ENCODE results near the gene TMEM184B.

TMEM184B gene

DNA sequence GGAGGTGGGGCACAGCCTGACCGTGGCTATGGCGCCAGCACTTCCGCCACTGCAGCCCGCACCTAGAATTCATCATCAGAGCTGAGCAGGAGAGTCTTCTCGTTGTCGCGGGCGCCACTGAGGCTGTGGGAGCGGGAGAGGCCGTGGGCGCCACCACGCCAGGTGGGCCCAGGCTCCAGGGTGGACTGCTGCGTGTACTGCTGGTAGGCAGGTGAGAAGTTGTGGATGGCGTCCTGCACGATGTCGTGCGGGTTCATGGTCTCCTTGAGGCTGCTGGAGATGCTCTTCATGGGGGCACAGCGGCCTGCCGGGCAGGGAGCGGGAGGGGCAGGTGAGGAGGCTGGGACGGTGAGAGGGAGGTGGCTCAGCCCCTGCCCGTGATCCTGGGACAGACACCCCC lies 51.4 kb downstream of the TMEM184B start:
- no peak for DNase-seq

DNA sequence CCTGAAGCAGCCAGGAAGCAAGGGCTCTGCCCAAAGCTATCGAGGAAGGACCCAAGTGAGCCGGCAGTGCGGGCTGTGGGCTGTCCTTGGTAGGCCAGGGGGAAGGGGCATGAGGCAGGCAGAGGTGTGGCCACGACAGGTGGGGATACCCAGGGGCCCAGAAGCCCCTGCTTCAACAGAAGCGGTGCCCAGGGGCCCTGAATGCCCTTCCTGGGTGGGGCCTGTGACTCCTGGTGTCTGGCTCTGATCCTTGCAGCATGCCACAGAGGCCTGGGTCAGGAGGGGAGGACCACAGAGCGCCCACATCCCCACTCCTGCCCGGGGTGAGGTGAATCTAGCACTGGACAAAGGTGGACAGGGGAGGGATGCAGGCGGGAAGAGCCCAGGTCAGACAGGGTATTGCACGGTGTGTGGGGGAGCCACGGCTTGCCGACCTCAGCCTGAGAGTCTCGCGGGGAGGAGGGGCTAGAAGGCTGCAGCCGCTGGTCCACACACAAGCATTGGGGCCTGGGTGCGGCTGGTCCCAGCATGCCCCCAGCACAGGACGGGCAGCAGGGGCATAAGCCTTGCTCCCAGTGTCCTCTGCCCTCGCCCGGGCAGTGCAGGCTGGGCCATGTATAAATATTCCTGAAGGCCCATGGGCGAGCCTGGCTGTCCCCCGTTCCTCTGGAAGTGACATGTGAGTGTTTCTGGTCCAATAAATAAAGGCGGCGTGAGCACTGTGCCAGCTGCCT lies 52.0 kb downstream of the TMEM184B start:
- DNase-seq, result no peak

DNA sequence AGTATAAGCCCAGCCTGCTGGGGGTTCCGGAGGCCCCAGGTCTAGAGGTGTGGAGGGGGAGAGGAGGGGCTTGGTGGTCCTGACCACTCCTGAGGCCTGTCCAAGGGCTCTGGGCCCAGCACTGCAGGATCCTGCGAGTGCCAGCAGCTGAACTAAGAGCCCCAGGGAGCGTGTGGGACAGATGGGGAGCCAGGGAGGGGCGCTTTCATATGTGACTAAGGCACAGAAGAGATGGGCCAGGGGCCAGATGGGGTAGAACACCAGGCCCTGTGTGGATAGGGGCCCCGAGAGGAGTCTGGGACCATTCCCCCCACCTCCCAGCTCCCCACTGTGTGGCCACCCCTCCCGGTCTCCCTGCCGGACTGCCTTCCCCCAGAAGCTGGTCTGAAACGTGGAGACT lies 52.6 kb downstream of the TMEM184B start:
- DNase-seq, result no peak

DNA sequence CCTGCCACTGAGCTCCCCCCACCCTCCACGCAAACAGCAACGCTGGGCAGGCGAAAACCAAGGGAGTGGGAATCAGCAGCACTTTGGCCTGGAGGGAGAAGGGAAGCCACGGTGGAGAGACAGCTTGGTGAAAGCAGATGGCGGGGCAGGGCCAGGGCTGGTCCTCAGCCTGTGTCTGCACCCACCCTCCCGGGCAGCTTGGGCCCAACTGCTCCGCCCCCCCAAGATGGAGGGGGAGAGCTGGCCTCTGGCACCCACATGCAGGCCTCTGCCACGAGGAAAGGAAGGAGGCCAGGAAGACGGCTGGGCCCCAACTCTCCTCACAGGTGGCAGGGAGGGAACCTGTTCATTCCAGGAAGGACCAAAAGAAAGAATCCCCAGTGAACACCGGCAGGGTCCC lies 53.2 kb downstream of the TMEM184B start:
- DNase-seq, result no peak

DNA sequence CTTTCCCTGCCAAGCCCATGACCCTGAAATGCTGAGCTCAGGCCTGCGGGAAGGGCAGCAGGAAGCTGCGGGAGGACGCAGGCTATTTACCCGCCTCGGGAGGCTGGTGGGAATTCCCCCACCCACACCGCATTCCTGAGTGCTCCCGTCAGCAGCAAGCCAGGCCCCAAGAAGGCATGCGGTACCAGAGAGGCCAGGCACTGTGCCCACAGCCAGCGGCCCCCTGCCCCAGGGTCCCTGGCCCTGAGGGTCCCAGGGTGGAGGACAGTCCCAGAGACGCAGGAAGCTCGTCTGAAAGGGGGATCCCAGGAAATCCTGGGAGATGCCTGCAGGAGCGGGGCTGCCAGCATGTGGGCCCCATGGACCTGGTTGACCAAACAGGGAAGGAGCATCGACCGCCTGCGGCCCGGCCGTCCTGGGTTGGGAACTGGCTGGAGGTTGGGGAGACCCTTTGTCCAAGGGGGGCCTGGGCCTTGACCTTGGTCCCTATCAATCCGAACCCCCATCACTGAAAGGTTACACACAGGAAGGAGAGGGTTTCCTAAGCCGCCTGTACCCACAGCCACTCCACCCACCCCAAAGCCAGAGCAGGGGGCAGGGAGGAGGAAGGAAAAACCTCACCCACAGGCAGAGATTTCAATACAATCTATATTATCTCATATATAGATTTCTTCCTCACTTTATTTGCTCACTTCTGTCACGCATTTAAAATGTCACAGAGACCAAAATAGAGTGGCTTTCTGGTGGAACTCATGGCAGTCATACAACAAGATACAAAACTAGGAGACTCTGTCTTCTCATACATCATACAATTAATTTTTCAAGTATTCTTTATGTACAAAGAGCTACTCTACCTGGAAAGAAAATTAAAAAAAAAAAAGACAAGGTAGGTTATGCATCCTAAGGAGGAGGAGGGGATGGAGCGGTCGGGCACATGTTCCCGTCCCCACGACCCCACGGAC lies 53.9 kb downstream of the TMEM184B start:
- DNase-seq, result no peak

DNA sequence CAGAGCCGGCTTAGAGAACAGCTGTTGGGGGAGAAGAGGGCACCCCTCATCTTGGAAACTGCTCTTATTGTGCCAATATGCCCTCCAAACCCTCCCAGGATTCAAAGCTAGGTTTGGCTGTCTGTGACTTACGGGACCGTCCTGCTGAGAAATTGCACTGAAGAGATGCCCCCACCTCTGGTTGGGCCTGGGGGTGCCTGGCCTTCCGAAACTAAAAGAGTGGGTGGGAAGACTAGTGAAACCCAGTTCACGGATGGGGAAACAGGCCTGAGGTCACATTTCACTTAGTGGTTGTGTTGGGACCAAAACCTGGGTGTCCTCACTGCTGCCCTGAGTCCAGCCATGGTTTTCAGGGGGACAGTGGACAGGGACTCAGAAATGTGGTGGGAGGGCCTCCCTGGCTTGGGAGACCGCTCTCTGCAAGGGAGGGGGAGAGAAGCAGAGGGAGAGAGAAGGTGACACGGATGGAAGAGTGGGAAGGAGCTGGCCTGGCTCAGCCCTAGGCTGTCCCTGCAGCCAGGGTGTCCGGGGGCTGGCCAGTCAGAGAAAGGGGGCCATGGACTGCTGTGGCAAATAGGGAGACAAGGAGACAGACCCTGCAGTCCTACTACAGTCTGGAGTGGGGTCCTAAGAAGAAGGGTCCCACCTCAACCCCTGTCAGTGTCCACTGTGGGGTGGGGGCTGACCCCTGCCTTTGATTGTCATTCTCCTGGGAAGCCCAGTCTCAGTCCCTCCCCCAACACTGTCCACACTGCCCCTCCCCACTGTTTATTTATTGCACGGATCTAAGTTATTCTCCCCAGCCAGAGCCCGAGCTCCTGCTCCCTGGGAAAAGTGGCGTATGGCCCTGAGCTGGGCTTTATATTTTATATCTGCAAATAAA lies 57.4 kb downstream of the TMEM184B start:
- no peak for DNase-seq

DNA sequence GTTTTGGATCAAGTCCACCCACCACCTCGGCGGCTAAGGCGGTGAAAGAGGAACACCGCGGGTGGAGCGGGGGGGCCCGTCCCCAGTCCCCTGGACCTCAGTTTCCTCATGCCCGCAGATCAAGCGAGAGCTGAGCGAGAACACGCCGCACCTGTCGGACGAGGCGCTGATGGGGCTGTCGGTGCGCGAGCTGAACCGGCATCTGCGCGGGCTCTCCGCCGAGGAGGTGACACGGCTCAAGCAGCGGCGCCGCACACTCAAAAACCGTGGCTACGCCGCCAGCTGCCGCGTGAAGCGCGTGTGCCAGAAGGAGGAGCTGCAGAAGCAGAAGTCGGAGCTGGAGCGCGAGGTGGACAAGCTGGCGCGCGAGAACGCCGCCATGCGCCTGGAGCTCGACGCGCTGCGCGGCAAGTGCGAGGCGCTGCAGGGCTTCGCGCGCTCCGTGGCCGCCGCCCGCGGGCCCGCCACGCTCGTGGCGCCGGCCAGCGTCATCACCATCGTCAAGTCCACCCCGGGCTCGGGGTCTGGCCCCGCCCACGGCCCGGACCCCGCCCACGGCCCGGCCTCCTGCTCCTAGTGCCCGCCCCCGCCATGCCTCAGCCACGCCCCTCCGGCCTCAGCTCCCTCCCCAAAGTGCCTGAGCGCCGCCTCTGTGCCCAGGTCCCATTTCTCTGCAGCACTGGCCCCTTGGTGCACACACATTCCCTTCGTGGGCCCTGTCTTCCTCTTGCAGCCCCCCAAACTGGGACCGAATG lies 58.3 kb downstream of the TMEM184B start:
- no peak for DNase-seq

DNA sequence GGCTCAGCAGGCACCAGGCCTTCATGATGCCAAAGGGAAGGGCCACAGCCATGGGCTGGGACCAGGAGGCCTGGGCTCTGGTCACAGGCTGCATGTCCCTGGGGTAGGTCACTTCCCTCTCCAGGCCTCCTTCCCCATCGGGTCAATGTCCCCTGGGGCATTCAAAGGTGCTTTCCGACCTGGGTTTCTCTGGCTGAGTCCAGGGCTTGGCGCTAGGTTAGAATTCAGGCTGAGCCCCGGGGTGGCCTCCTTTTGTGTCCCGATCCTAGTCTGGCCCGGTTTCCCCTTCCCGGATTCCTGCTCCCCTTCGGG lies 58.9 kb downstream of the TMEM184B start:
- no peak for DNase-seq

DNA sequence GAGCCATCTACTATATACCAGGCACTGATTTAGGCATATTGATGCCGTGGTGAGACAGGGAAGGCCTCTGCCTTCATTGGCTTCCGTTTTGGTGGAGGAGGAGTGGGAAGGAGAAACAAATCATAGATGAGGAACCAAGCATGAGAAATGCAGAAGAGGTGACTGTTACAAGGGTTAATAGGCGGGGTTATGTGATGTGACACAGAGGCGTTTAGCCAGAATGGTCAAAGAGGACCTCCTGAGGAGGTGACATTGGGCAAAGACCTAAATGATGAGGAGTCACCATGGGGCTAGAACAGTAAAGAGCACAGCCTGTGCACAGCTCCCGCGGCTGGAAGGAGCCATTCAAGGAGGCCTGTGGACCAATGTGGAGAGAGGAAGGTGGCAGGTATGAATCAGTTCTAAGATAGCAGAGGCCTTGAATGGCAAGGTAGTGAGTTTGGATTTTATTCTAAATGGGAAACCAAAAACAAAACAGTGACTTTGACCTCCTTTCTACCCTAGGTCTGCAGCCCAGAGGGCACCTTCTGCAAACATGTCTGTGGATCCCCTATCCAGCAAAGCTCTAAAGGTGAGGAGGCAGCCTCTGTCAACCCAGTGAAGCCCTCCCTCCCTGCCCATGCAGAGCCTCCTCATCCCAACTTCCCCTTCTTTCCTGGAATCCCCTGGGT lies 59.4 kb downstream of the TMEM184B start:
- DNase-seq, result no peak

DNA sequence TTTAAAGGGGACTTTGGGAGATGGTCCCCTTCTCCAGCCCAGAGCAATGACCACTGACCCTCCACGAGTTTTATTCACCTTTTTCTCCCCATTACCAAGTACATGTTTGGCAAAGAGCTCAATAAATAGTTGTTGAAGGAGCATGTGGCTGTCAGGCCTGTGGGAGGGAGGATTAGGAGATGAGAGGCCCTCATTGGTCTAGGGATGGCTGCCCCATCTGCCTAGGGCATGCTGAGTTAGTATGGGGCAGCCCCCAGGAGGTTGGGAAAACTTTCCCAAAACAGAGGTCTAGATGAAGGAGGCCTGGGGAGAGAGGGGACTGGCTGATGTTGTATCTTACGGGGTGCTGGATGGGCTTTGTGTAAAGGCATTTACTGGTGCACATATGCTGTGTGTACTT lies 60.4 kb downstream of the TMEM184B start:
- DNase-seq, result no peak

DNA sequence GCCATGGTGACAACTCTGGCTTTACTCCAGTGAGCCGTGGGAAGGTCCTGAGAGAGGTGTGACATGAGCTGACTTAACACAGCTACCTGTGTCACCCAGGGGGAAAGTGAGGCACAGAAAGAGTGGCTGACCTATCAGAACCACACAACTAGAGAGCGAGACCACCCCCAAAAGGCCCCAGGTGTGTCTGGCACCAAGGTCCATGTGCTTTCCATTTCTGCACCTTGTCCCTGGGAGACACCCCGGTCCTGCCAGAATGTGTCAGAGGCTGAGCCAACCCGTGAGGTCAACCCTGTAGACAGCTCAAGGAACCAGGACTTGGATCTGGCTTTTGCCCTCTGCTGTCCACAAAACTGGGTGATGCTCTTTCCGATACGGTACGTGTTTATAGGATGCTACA lies 61.3 kb downstream of the TMEM184B start:
- DNase-seq, result no peak

DNA sequence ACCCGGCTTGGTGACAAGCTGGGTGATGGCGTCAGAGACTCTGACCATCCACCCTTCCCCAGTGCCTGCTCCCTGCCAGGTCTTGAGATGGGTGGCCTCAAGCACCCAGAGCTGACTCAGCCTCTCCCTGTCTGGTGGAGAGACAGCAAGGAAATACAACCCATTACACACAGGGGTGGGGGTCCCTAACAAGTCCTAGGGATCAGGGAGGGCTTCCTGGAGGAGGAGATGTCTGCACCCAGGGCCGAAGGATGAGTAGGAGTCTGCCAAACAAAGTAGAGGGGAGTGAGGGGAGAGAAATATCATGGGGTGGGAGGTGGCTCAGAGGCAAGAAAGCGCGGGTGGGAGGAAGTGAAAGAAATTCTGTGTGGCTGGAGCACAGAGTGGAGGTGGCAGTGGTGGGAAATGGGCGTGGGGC lies 64.2 kb downstream of the TMEM184B start:
- no peak for DNase-seq

DNA sequence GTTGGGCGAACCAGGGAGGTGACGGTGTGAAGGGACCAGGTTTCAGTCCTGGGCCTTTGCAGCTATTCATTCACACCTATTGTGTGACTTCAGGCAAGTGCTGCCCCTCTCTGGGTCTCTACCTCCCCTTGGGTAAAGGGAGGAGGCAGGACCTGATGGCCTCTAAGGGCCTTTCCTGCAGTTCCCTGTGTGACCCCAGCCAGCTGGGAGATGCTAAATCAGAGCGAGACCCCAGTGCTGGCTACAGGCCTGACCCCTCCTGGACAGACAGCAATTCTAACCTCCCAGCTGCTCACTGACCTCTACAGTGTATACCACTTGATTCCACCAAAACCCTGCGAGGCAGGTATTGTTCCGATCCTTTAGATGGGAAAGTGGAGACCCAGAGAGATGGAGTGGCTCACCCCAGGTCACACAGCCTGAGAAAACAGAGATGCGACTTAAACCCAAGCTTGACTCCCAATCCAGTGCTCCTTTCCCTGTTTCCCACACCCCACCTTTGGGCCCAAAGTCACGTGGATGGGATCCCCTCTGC lies 64.8 kb downstream of the TMEM184B start:
- no peak for DNase-seq

DNA sequence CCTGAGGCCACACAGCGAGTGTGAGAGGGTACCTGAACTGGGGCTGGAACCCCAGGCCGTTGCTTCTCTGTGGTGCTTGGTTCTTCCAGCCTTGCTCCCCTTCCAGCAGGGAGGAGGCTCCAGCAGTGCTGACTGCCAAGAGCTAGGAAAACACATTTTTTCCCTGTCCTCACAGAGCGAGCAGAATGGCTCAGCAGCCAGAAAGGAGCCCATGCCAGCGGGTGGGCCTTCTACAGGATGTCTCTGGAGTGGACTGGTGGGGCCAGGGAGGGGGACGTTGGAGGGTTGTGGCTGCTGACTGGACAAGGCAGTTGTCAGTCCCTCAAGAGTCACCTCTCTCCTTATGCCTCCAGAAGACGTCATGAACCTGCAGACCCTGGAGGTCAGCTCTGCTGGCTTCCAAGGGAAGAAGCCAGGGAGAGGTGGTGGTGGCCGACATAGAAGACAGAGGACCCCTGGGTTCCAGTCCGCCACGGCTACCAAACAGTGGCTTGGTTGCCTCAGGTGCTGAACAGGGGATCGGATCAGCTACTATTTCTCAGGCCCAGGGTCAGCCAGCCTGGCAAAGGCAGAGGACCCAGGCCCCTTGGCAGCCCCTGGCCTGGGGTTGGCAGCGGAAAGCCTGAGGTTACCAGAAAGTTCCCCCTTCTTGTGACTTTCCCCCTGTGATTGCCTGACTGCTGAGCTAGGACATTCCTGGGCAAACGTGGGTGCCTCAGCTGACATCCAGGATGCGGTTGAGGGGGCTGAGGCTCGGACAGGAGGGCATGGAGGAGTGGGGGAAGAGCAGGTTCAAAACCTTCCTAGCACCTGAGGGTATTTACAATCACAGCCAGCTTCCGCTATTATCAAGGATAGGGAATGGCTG lies 67.3 kb downstream of the TMEM184B start:
- DNase-seq, result no peak

DNA sequence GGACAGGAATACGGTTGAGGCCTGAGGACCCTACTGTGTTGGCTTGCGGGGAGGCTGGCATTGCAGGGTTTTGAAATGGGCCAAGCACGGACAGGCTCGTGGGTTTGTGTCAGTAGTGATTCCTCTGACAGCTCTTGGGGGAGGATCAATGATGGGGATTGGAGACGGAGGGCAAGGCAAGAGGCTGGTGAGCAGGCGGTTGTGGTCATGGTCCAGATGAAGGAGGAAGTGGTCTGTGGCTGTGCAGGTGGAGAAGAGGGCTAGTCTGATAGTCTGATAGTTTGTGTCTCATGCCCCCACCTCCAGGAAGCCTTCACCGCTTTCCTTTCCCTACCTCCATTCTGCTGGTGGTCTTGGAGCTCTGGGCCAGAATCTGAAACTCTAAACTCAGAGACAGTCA lies 68.0 kb downstream of the TMEM184B start:
- no peak for DNase-seq

DNA sequence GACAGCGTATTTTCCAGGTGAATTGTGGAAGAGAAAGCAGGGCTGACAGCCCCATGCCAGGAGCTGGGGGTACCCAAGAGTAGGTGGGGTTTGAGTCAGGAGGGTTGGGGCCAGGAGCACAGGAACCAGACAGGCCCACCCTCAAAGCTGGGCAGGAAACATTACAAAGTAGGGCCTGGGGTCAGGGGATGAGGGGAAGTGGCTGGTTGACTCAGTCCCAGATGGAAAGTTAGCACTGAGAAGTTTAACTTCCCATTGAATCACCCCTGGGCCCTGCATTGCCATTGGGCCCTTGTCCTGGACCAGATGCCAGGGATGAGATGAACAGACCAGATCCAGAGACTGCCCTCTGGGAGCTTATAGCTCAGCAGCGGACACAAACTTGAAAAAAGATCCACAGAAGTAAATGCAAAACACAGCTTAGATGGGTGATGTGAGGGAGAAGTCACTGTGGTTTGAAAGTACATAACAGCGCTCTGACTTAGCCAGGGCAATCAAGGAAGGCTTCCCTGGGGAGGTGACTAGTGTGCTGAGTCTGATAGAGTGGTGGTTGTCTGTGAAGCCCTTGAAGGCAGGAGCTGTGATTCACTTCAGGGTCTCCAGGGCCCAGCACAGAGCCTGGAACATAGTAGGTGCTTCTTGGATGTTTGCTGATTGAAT lies 68.8 kb downstream of the TMEM184B start:
- no peak for DNase-seq

DNA sequence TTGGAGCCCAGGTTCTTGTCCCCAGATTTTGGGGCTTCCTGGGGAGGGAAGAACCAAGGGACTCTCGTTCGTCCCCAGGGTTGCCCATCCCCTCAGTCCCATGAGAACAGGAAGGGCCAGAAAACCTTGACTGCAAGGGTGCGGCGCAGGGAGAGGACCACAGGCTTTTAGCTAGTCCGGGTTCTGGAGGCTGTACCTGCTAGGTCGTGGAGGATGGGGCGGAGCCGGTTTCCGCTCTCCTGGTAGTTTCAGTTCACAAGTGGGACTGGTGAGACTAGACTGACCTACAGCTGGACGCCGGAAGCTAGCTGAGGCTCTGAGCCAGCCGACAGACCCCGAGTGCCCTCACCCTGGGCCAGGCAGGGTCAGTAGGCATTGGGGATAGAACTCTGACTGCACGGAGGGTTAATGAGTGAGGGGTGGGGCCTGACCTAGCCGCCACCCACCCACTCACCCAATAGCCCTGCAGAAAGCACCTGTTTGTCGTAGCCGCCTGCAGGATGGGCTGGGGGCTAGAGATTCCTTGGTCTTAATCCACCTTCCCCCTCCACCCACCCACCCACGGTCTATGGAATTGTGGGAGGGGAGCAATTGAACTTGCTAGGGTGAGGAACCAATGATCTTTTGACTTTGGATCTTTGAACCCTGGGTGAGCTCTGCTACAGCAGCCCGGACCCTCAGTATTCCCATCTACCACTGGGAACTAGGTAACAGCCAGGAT lies 69.6 kb downstream of the TMEM184B start:
- no peak for DNase-seq

DNA sequence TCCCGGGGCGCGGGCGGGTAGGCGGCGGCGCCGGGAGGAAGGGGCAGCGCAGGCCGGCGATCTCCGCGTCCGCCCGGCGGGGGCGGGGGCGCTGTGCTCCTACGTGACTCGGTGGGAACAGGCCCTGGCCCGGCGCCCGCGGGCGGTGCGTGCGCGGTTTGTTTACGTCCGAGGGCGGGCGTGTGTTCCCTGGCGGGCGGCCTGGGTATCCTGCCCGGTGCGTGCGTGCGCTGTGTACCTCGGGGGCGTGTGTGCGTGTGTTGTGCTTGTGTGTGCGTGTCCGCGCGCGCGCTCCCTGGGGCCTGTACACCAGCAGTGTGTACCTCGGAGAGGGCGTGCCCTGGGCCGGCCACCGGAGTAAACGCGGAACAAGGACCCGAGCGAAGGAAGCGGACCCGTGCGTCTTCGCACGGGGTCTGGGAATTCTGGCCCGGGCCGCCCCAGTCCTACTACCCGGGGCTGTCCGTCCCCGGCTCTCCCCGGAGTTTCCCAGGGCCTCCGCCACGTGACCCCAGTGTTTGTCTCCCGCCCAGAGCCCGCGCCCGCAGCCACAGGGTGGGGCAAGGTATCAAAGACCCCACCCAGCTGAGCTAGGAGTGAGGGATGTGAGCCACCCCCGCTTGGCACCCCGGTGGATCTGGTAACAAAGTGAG lies 70.2 kb downstream of the TMEM184B start:
- DNase-seq, result no peak
